ENCODE results near the gene JAG2.

DNA sequence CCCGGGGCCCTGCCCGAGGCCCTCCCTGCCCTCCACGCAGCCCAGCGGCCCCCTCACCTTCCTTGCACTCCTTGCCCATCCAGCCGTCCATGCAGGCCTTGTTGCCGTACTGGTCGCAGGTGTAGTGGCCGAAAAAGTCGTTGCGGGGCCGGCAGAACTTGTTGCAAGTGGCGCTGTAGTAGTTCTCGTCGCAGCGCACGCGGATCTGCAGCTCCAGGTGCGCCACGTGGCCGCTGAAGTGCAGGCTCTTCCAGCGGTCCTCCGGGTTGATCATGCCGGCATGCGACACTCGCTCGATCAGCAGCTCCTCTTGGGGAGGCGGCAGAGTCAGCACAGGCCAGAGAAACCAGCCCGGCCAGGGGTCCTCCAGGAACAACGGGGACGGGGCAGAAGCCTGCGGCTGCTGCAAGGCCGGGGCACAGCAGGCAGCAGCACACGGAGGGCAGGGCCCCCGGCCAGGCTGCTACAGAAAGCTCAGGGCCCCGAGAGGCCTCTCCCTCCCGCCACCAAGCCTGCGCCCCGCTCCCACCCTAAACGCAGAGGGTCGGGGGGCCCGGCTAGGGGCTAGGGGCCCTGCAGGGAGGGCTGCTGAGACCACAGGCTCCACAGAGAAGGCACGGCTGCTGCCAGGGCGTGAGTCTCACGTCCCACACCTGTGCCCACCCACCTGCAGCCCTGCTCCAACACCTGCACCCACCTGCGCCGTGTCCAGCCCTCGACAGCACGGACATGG is 12.7 kb downstream of the JAG2 start:
- TF ChIP-seq, protein P1, sequence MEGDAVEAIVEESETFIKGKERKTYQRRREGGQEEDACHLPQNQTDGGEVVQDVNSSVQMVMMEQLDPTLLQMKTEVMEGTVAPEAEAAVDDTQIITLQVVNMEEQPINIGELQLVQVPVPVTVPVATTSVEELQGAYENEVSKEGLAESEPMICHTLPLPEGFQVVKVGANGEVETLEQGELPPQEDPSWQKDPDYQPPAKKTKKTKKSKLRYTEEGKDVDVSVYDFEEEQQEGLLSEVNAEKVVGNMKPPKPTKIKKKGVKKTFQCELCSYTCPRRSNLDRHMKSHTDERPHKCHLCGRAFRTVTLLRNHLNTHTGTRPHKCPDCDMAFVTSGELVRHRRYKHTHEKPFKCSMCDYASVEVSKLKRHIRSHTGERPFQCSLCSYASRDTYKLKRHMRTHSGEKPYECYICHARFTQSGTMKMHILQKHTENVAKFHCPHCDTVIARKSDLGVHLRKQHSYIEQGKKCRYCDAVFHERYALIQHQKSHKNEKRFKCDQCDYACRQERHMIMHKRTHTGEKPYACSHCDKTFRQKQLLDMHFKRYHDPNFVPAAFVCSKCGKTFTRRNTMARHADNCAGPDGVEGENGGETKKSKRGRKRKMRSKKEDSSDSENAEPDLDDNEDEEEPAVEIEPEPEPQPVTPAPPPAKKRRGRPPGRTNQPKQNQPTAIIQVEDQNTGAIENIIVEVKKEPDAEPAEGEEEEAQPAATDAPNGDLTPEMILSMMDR (IDR thresholded peaks at IDR 0.05; ENCODE audit: low read length) = no peak
- TF ChIP-seq EZH2 (IDR thresholded peaks at IDR 0.05; ENCODE audit: borderline replicate concordance, low read length) = no peak
